Thyroid gland (tissue), 4 donors: Measurements from ENCODE around the gene SPATS2L.

Experiments
- CTCF ChIP-seq, 6 experiments: fragments of 200-600 bp in 3 of 6; fragments of 450-650 bp in 3 of 6; sonication (generic) in 3 of 6; IDR thresholded peaks; one replicate each; pipeline ENCODE4 v1.5.1; 2016 to 2019; ENCODE audit warnings: antibody characterized with exemption in 6 of 6, mild to moderate bottlenecking in 2 of 6, inconsistent platforms in 1 of 6, moderate library complexity in 1 of 6
- POLR2A ChIP-seq, 2 donors: fragments of 450-650 bp; IDR thresholded peaks; one replicate each; pipeline ENCODE4 v1.6.1; 2017; ENCODE audit warnings: antibody characterized with exemption in 2 of 2, mild to moderate bottlenecking in 2 of 2, moderate library complexity in 1 of 2

GRCh38 chr2:200426754-200427153, 120.3 kb downstream of the SPATS2L start:
- TF ChIP-seq POLR2A (IDR thresholded peaks at IDR 0.05) = no peak
- TF ChIP-seq CTCF (IDR thresholded peaks at IDR 0.05) = no peak
